GM18519 (cell line): Measurements from ENCODE around the gene CHST3.
"Not testable (repeated sequence)": the region's sequence is repeated elsewhere in the genome, so short reads cannot be mapped to it uniquely, and the experiment has no call there.

Experiments
- ATAC-seq: cut with Tn5 transposase; IDR thresholded peaks from one replicate; pipeline ENCODE4 v1.9.1; 2021; ENCODE audit warnings: mild to moderate bottlenecking, moderate library complexity; ENCODE audit not compliant: unreplicated experiment, low FRiP score

The CHST3 gene

DNA sequence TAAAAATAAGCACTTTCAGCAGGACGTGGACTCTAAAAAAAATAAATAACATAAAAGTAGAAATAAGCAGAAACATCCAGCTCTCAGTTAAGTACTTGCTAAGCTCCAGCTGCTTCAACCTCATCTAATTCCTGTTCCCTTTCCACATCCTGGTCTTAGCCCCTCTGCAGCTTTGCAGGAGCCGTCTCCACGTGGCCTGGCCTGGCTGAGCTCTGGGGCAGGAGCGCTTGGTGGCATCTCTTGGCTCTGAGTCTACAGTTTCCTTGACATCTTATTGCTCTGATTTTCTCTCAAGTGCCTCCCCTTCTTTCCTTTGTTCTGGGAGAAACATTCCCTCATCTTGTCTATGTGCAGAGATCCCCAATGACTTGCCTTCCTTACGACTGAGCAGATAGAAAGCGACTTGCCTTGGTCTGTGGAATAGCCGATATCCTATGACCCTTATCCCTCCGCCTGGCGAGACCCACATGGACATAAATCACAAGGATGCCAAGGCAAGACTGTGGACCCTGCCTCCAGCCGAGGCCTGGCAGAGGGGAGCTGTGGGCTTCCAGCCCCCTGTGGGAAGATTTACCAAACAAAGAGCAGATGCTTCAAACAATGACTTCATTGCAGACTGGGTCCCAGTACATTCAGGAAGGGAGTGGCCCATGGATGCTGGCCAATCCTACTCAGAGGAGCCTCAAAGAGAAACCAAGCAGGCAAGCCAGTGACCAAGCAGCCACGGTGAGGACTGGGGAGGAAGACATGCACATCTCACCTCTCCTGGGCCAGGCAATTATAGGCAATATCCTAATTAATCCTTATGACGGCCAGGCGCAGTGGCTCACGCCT is 62.3 kb downstream of the CHST3 start:
- no peak for ATAC-seq

DNA sequence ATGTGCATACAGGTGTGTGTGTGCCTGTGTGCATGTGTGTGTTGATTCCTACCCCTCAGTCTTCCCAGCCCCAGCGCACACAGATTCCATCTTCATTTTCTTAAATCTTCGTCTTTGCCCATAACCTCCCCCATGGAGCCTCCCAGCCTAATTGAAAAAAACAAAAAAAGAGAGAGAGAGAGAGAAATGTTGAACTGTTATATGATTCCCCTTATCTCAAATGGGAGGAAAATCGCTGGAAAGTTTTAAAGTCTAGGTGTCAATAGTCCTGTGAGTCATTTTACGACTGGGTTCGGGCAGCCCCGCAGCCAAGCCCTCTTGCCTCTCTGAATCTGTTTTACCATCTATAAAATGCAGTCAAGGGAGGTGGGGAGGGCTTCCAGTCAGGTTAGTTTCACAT is 63.3 kb downstream of the CHST3 start:
- ATAC-seq, result no peak

DNA sequence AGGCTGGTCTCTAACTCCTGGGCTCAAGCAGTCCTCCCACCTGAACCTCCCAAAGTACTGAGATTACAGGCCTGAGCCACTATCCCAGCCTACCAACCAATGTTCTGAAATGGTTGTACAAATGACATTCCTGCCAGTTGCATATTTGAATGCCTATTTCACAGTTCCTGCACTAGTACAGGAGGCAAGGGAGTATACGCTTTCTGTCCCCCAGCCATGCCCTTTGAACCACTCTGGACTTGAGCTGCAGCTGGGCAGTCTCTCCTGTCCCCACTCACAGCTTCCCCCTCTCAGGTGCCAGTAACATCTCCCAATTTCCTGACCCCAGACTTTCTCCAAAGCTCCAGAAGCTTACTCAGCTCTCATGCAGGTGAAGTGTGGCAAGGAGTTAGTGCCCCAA is 65.2 kb downstream of the CHST3 start:
- ATAC-seq, result no peak

DNA sequence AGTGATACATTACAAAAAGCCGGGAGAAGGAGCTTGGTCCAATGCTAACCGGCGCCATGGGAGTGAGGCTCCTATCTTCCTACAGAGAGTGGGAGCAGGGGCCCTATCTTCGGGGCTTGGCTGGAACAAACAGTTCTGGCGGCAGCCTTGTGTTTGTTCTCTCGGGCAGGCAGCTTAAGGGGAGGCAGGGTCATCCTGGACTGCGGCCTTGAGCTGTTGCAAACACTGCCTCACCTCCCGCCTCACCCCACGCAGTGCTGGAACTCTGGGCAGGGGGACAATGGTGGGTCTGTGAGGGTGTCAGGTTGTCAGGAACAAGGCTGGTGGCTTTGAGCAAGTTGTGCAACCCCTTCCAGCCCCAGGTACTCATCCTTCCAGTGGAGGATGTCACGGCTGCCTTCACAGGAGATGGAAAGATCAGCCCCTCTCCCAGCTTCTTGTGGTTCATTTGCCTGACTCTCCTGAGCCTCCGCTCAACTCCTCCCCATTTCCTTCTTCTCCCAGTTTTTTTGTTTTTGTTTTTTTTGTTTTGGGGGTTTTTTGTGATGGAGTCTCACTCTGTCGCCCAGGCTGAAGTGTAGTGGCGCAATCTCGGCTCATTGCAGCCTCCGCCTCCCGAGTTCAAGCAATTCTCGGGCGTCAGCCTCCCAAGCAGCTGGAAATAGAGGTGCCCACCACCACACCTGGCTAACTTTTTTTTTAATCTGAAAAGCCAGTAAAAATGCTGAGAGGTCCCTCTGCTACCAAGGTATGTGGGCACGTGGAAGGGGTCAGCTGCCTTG is 66.8 kb downstream of the CHST3 start:
- no peak for ATAC-seq

DNA sequence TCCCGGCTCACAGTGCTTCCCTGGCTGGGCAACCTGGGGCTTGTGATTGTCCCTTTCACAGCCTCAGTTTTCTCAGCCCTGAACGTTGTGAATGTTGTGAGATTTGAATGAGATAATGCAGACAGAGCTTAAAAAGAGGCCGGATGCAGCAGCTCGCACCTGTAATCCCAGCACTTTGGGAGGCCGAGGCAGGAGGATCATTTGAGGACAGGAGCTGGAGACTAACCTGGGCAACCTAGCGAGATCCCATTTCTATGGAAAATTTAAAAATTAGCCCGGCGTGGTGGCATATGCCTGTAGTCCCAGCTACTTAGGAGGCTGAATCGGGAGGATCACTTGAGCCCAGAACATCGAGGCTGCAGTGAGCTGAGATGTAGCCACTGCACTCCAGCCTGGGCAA is 67.5 kb downstream of the CHST3 start:
- ATAC-seq, result no peak

DNA sequence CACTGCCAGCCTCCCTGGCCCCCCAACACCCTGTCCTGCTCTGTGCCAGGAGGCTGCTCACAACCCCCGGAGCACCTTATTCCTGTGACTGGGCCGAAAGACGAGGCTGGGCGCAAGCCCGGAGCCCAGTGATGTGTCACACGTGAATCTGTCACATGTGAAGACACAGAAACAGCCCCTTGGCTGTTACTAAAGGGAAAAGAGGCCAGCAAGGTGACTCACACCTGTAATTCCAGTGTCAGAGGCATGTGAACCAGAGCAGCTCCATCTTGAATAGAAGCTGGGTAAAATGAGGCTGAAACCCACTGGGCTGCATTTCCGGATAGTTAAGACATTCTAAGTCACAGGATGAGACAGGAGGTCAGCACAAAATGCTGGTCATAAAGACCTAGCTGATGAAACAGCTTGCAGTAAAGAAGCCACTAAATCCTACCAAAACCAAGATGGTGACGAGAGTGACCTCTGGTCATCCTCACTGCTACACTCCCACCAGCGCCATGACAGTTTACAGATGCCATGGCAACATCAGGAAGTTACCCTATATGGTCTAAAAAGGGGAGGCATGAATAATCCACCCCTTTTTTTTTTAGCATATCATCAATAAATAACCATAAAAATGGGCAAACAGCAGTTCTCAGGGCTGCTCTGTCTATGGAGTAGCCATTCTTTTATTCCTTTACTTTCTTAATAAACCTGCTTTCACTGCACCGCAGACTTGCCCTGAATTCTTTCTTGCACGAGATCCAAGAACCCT is 68.4 kb downstream of the CHST3 start:
- not testable (repeated sequence) for ATAC-seq

DNA sequence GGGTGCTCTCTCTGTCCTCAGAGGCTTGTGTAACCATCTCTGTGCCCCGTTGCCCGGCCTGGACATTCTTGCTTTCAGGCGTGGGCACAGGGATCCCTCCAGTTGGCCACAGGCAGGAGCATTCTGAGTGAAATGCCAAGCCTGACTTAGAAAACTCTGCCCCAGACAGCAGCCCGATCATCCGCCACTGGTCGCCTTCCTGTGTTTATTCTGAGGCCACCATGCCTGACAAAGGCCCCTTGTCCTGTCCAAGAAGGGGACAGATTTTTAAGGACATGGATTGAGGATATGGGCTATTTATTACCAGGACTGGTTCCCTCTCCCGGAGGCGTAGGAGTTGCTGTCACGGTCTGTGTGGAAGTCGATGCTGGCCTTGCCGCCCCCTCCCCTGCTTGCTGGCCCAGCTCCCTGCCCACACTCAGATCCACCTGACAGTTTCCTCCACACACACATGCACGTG is 69.9 kb downstream of the CHST3 start:
- ATAC-seq, result no peak

DNA sequence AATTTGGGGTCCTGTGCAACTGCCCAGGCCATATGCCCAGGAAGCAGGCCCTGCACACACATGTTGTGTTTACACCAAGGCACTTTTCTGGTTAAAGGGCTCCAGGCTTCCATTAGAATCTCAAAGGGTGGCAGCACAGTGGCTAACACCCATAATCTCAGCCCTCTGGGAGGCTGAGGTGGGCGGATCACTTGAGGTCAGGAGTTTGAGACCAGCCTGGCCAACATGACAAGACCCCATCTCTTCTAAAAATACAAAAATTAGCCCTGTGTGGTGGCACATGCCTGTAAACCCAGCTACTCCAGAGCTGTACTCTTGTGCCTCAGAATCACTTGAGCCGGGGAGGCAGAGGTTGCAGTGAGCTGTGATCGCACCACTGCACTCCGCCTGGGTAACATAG is 70.6 kb downstream of the CHST3 start:
- no peak for ATAC-seq

DNA sequence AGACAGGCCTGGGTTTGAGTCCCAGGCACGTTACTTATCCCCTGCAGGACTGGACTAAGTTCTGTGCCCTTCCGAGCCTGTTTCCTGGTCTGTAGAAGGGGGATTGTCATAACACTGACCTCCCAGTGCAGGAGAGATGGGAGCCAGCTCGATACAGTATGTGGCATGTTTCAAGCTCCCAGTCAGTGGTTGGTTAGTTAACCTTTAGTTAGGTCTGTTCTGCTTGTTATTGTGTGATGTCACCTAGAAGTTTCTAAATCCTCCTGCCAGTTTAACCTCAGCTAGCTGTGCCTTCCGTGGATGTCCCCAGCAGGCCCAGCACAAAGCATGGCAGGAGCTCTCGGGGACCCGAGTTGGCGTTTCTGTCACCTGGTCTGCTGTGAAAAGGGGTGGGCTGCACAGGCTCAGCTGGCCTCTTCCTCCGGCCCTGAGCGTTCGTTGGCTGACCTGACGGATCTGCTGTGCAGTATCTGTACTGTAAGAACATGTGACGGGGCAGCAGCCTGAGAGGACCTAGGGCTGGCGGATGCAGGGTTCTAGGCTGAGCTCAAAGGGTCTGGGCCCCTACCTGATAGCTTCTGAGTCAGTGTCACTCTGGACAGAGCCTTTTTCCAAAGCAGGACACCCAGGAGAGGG is 71.2 kb downstream of the CHST3 start:
- no peak for ATAC-seq

DNA sequence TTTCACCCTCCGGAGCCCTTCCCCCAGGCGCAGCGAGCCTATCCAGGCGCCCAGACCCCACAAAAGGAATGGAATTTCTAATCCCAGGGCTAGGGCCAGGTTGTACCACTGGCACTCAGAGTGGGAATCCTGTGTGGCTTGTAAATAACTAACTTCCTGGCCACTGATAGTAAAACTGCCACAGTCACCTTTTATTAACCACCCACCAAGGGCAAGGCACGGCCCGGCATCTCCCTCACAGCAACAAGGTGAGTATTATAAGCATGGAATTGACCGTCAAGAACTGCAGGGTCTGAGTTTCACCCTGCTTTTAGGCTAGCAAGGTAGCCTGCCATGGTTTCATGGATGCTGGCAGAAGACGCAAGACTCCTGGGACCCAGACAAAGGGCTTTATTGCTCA is 73.1 kb downstream of the CHST3 start:
- no peak for ATAC-seq

DNA sequence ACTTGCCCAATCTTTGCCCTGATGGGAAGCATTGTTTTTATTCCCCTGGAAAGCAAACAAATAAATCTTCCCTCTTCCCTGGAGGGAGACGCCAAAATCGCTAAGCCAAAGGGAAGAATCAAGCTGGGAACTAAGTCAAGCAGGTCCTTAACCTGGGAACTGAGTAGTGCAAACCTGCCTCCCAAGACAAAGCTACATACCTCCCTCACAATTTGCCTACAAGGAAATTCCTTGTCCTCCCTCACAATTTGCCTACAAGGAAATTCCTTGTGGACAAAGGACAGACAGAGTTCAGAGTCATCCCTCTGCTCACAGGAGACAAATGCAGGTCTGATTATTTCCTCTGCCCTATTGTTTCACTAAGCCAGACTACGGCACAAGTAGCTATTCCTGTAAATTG is 73.6 kb downstream of the CHST3 start:
- no peak for ATAC-seq

DNA sequence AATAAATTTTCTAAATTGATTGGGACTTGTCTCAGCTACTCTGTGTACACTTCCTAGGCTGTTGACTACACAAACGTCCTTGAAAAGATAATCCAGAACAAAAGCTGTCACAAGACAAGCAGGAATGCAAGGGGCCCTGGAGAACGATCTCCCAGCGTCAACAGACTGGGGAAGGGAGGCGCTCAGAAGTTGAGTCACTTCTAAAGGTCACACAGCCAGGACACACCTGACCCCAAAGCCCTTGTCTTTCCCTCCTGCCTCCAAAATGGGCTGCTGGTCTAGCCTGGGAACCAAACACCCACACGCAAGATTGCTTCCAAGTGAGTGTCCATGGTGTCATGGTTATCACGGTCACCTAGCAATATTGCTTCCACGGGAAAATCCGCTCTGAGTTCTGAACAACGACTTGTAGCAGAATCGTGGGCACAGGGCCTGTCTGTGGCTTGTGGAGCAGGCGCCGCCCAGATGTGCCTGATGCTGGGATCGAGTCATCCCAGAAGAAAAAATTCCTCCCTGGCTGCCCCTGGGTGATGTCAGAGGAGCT is 74.3 kb downstream of the CHST3 start:
- no peak for ATAC-seq

DNA sequence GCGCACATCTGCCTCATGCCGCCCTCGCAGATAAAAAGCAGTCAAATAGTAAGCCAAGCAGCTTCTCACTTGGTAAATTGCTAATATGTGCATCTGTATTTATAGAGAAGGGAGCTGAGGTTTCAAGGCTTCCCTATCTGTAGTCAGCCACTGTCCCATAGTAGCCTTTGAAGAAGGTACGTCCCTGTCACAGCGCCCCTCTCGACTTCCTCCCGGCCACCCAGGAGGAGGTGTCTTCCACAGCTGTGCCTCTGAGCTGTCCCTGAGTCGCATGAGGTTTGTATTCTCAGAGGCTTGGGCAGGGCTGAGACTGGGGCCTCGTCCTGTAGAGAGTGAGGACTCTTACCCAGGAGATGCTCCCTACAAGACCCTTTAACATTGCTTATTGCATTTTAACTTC is 75.2 kb downstream of the CHST3 start:
- no peak for ATAC-seq

DNA sequence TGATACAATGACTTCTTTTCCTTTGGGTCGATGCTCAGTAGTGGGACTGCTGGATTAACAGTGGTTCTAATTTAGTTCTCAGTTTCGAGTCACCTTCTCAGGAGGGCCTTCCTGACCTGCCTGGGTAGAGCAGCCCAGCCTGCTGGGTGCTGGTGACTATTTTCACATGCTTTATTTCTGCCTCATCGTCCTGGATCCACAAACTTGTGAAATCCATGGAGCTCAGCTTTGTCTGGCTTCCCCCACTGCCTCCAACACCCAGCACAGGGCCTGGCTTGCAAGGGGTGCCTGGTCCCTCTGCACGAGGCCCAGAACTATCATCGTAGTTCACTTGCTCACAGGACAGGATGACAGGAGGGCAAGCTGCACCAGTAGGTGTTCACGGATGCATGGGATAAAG is 77.3 kb downstream of the CHST3 start:
- no peak for ATAC-seq

DNA sequence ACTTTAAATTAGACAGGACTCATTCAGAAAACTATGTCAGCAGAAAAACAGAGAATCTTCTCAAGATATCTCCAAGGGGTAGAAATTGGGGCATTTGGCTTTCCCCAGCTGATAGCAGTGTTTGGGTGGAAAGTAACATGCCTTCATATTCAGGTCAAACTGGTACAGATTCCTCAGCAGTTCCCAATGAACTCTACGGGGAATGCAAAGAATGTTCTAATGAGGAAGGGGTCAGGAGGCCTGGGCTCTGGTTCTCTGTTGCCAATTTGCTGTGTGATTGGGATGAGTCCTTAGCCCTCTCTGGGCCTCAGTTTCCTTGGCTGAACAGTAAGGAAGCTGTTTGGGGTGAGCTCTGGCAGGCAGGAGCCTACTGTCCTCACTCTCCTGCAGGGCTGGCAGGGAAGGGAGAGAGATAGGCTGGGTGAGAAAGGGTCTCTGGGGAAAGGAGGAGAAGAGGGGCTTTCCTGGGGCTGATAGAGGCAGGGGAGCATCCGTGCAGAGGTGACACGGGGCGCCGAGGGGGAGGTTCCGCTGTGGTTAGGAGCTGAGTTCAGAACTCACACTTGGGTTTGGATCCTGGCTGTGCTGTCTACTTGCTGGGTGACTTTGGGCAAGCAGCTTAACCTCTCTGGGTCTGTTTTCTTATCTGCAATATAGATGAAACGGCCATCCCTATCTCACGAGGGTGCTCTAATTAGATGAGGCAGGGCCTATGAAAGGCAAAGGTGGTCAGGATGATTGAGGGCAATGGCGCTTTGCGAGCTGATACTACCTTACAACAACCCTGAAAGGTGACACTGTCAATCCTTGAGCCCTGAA is 79.0 kb downstream of the CHST3 start:
- ATAC-seq, result no peak

DNA sequence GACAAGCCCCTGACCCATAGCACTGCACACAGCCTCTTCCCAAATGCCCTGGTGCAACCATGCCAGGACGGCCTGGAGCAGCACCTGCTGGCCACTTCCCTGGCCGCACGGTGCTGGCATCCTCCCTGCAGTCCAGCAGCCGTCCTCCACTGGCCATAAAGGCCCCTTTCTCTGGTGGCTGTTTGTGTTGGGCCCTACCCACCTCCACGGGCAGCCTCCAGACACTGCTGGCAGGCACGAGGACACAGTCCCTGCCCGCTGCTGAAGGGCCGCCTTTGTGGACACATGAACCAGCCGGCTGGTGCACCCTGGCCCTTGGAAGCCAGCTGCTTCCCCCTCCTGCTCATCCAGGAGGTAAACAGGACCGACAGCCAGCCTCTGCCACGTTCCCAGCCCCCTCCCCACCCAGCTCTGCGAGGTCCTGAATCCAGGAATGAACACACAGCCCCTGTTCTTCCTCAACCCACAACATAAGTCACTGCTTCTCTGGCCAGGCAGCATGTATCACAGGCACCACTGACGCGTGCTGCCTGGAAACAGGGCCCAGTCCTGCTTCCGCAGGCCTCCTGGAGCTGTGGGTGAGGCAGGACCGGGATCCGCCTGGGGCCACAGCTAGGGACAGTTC is 80.3 kb downstream of the CHST3 start:
- no peak for ATAC-seq

DNA sequence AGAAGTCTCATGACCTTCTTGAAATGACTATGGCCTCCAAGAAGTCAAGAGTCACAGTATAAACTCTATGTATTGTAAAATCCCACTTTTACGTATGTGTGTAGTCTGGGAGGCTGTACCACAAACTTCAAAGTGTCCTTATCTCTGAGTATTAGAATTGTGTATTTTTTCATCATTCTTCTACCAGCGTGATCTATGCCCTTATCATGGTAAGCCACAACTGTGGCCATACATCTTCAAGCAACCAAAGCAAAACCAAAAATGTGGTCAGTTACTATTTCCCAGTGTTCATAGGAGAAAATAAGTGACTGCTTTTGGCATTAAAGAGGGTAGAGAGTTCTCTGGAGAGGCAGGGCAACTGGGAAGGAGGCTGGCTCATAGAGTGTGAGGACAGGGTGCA is 81.4 kb downstream of the CHST3 start:
- no peak for ATAC-seq

DNA sequence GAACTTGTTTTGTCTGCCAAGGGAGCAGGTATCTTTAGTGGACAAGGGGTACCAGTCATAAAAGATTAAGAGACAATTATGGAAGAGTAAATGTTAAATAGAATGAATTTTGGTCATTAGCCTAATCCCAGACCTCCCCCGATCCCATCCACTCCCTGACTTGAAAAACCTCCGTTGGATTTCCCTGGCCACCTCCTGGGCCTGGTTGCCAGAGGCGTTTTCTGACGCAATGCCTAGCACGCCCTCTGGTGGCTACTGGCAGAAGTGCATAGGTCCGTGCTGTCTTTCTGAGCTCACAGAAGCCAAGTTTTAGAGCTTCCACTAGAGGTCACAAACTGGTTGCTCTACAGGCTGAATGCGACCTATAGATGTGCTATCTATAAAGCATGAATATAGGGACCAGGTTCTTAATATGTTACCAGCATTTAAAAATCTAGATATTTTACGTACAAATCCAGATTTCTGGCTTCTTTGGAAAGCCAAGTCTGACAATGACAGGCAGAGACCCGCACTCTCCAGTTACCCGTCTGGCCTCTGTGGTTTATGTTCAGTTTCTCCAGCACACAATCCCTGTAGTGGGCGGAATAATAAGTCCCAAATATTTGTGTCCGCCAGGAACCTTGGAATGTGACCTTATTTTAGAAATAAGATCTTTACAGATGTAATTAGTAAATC is 84.4 kb downstream of the CHST3 start:
- ATAC-seq, result no peak

DNA sequence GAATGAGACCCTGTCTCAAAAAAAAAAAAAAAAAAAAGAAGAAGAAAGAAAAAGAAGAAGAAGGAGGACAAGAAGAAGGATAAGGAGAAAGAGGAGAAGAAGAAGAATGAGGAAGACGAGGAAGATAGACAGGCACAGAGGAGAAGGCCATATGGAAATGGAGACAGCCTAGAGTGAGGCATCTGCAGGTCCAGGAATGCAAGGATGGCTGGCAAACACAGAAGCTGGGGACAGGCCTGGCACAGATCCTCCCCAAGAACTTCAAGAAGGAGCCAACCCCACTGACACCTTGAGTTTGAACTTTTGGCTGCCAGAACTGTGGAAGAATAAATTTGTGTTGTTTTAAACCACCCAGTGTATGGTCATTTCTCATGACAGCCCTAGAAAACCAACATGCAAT is 85.3 kb downstream of the CHST3 start:
- ATAC-seq, result no peak
